Body of pancreas (tissue), 4 donors: ENCODE data around the gene HOXB9. TPM values are rescaled to one million over a fixed set of nuclear protein-coding genes. Genes with fewer than 3 reads are reported as not detected.

ENCODE experiments used
- ATAC-seq: fragments of 150-250 bp; one replicate; pipeline ENCODE4 v1.9.1; 2016
- DNase-seq, 4 donors: peaks; one replicate each; pipeline ENCODE4 v3.0.0-alpha.2; 2019
- H3K27ac ChIP-seq, 4 donors: fragments of 200-600 bp; sonication (generic); 1 replicate in 3 of 4; 2 replicates in 1 of 4; pipeline versions ENCODE4 v1.5.1 to v1.6.1; 2016 to 2019; ENCODE audit warnings: mild to moderate bottlenecking in 1 of 4, mixed read lengths in 1 of 4, moderate library complexity in 1 of 4
- H3K27me3 ChIP-seq, 2 donors: fragments of 200-600 bp; sonication (generic); one replicate each; pipeline ENCODE4 v1.6.0; 2016; ENCODE audit warnings: mild to moderate bottlenecking in 1 of 2
- H3K36me3 ChIP-seq, 2 donors: fragments of 200-600 bp; sonication (generic); replicated peaks in 1 of 2; 2 replicates each; pipeline ENCODE4 v1.5.1; 2016; ENCODE audit warnings: low read depth in 2 of 2; ENCODE audit not compliant: insufficient read depth in 1 of 2
- H3K4me1 ChIP-seq: fragments of 200-600 bp; sonication (generic); one replicate; pipeline ENCODE4 v1.6.0; 2016
- H3K4me3 ChIP-seq, 2 donors: fragments of 200-600 bp; sonication (generic); 1 replicate in 1 of 2; 2 replicates in 1 of 2; pipeline ENCODE4 v1.5.1; 2016 to 2019
- H3K9me3 ChIP-seq, 3 donors: fragments of 200-600 bp; sonication (generic); 1 replicate in 2 of 3; 2 replicates in 1 of 3; pipeline ENCODE4 v1.5.1; 2016
- POLR2A ChIP-seq, 3 donors: fragments of 450-650 bp; IDR thresholded peaks; one replicate each; pipeline ENCODE4 v1.6.1; 2016; ENCODE audit warnings: antibody characterized with exemption in 3 of 3, mild to moderate bottlenecking in 2 of 3
- WGBS, 2 donors: methylation state at CpG; one replicate each; pipeline ENCODE4 v1.1.5; 2017; 5-methylcytosine and 5-hydroxymethylcytosine counted together
- intact Hi-C: fragments of 100-400 bp; cut with DNase I; formaldehyde crosslinking; loops from one replicate; pipeline ENCODE4 v1.15.1; 2023
- total RNA-seq, 2 donors: library from RNA; depleted of rRNA; stranded (reverse); fragments of >200 nt; gene quantifications; one replicate each; pipeline ENCODE4 v1.1.0, GENCODE V29; 2016
- TF ChIP-seq, protein P1 (sequence below), 7 experiments: fragments of 450-650 bp in 4 of 7; fragments of 200-600 bp in 3 of 7; sonication (generic) in 3 of 7; IDR thresholded peaks; one replicate each; pipeline ENCODE4 v1.5.1; 2016 to 2019; ENCODE audit warnings: antibody characterized with exemption in 7 of 7

The HOXB9 gene
- total RNA-seq, 2 donors from 2014 or later, result not detected

DNA sequence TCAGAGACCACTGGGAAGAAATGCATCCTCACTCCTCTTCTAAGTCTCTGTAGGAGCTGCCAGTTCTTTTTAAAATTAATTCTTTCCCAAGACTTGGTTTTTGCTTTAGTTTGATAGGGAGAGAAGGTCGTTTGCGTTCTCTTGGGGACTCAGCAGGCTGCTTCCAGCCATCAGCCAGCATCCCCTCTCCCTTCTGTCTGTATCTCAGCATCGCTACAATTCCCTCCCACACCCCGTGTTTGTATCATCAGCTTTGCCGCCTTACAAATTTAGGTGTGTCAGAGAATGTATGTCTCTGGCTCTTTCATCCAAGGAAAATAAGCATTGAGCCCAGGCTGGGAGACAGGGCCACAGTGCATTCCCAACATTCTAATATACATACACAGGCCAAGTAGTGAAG lies 26.8 kb downstream of the HOXB9 start:
- intact Hi-C loops, result no loop called here
- no peak overlapping the region for H3K27ac ChIP-seq
- no peaks in the 10 kb centered on the region for H3K36me3 ChIP-seq
- peaks cover 8 to 79% of the 10 kb centered on the region in 2 donors for H3K27me3 ChIP-seq
- H3K9me3 ChIP-seq, result no peaks in the 10 kb centered on the region
- DNase-seq (no peak), ATAC-seq (no peak)
- TF ChIP-seq, protein P1, sequence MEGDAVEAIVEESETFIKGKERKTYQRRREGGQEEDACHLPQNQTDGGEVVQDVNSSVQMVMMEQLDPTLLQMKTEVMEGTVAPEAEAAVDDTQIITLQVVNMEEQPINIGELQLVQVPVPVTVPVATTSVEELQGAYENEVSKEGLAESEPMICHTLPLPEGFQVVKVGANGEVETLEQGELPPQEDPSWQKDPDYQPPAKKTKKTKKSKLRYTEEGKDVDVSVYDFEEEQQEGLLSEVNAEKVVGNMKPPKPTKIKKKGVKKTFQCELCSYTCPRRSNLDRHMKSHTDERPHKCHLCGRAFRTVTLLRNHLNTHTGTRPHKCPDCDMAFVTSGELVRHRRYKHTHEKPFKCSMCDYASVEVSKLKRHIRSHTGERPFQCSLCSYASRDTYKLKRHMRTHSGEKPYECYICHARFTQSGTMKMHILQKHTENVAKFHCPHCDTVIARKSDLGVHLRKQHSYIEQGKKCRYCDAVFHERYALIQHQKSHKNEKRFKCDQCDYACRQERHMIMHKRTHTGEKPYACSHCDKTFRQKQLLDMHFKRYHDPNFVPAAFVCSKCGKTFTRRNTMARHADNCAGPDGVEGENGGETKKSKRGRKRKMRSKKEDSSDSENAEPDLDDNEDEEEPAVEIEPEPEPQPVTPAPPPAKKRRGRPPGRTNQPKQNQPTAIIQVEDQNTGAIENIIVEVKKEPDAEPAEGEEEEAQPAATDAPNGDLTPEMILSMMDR (IDR thresholded peaks at IDR 0.05), result no peak
- no peak for TF ChIP-seq POLR2A (IDR thresholded peaks at IDR 0.05)
- peaks cover 38% of the 10 kb centered on the region for H3K4me1 ChIP-seq
- no peak overlapping the region for H3K4me3 ChIP-seq
- 54 to 60% methylated on average over 5 of the region's 5 CpGs for WGBS, 2 donors

DNA sequence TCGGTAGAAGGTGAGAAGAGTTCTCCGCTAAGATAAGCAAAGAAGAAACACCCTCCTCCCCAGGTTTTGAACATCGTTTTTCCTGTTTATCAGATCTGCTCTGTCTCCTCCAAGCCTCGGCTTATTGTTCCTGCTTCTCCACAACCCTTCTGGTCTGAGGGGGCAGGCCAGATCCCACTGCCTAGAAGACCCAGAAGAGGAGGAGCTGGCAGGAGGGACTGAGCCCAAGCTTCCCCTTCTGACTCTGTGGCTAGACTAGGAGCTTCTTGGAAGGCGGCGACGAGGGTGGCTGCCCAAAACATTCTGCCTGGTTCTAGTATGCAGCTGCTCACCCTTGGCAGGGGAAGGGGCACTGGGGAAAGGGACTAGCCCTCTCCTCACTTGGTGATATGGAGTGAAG lies 27.4 kb downstream of the HOXB9 start:
- TF ChIP-seq, protein P1 (IDR thresholded peaks at IDR 0.05), result no peak
- TF ChIP-seq POLR2A (IDR thresholded peaks at IDR 0.05), result no peak
- no peak for ATAC-seq
- H3K27ac ChIP-seq, result no peak overlapping the region
- intact Hi-C loops, result no loop called here
- no peaks in the 10 kb centered on the region for H3K36me3 ChIP-seq
- DNase-seq, result no peak
- peaks cover 8 to 77% of the 10 kb centered on the region in 2 donors for H3K27me3 ChIP-seq
- no peaks in the 10 kb centered on the region for H3K9me3 ChIP-seq
- 26 to 31% methylated on average over 7 of the region's 7 CpGs for whole genome bisulfite sequencing, 2 donors
- no peak overlapping the region for H3K4me3 ChIP-seq
- H3K4me1 ChIP-seq, result peaks cover 38% of the 10 kb centered on the region

DNA sequence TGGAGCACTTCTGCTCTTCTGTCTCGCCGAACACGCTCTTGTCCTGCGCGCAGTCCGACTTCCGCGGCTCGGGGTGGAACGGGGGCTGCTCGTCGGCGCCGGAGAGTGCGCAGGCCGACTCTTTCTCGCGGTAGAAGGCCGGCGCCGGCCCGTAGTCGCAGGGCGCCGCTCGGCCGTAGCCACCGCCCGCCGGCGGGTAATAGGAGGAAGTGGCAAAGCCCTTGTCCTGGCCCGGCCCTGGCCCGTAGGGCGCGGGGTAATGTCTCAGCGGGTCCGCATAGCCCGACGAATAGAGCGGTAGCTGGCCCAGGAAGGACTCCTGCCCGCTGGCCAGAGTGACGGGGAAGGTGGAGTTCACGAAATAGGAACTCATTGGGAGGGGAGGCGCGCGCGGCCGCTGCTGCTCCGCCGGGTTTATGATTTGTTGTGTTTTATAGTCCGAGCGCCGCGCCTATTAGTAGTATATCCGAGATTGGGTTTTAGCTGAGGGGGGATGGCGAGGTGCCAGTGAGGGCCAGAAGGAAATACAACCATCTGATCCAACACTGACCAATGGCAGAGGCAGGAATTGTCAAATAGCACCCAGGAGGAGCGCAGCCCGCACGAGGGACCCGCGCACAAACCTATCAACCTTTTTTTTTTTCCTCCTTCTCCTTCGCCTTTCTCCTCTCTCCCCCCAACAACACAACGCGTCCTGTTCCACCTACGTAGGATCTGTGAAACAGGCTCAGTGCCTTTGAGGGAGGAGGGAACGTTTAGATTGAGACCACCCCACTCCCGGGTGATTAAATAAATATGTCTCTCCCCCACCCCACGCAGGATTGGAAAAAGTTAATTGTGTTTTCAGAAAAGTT lies 28.2 kb downstream of the HOXB9 start:
- peak in 2 of 3 donors; percentile 31 to 37 for TF ChIP-seq POLR2A (IDR thresholded peaks at IDR 0.05)
- TF ChIP-seq, protein P1 (IDR thresholded peaks at IDR 0.05), result no peak
- ATAC-seq, result peak; percentile 51
- Histone ChIP-seq H3K36me3 (no peaks in the 10 kb centered on the region), H3K4me1 (peaks cover 44% of the 10 kb centered on the region), H3K4me3 (no peak overlapping the region), H3K27me3 (peaks cover 8 to 78% of the 10 kb centered on the region in 2 donors), H3K27ac (peak overlapping the region in 3 of 4 donors; percentile 39 to 50 (median 40)), H3K9me3 (no peaks in the 10 kb centered on the region)
- 3% methylated on average over 42 to 68 of the region's 68 CpGs for WGBS, 2 donors
- intact Hi-C loops, result no loop called here
- peak; percentile 39 to 48 (median 46) for DNase-seq

DNA sequence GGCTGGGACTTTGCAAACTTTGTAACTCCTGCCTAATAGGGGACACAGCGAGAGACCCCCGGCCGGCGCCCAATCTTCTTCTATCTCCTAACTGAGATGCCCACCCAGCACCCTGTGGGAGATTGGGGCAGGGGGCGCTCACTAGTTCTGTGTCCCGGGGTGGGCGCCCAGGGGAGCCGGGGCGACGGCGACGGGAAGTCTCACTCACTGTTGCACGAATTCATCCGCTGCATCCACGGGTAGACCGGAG lies 28.7 kb downstream of the HOXB9 start:
- intact Hi-C loops, result no loop called here
- no peak for DNase-seq
- H3K36me3 ChIP-seq, result no peaks in the 10 kb centered on the region
- peaks cover 46% of the 10 kb centered on the region for H3K4me1 ChIP-seq
- WGBS, 2 donors, result 2 to 4% methylated on average over 5 to 16 of the region's 16 CpGs
- TF ChIP-seq POLR2A (IDR thresholded peaks at IDR 0.05), result no peak
- TF ChIP-seq, protein P1 (IDR thresholded peaks at IDR 0.05), result no peak
- peak overlapping the region in 2 of 4 donors; percentile 8 to 50 for H3K27ac ChIP-seq
- no peak overlapping the region for H3K4me3 ChIP-seq
- H3K27me3 ChIP-seq, result peaks cover 8 to 83% of the 10 kb centered on the region in 2 donors
- no peak for ATAC-seq
- no peaks in the 10 kb centered on the region for H3K9me3 ChIP-seq
